HG02642 (cell line): Measurements from ENCODE around the gene DVL2.

Source experiments
- ATAC-seq: cut with Tn5 transposase; IDR thresholded peaks from one replicate; pipeline ENCODE4 v1.9.1; 2021; ENCODE audit warnings: mild to moderate bottlenecking; ENCODE audit not compliant: unreplicated experiment, poor library complexity

DVL2 gene

GRCh38 chr17:7239091-7240027 is 5.0 kb upstream of the DVL2 start, which contains the start of gene PHF23:
Gene PHF23, minus strand, starts transcription at chr17:7239457. Its CDS starts 178 bp downstream, at chr17:7239279.
- peak; percentile 54 for ATAC-seq

GRCh38 chr17:7238420-7239090 is 4.2 kb upstream of the DVL2 start:
- ATAC-seq, result no peak

GRCh38 chr17:7237761-7238419 is 3.6 kb upstream of the DVL2 start:
- ATAC-seq, result peak; percentile 14

- ATAC-seq, result no peak
Measured at GRCh38 chr17:7237266-7237760, 3.0 kb upstream of the DVL2 start.

GRCh38 chr17:7236808-7237207 is 2.5 kb upstream of the DVL2 start:
- no peak for ATAC-seq

- no peak for ATAC-seq
Measured at GRCh38 chr17:7235693-7236665, 1.7 kb upstream of the DVL2 start.

GRCh38 chr17:7233701-7234082 is 625 bp downstream of the DVL2 start:
- ATAC-seq, result no peak

GRCh38 chr17:7232114-7232513 is 2.2 kb downstream of the DVL2 start:
- no peak for ATAC-seq

GRCh38 chr17:7229504-7229903 is 4.8 kb downstream of the DVL2 start:
- ATAC-seq, result no peak

- ATAC-seq, result no peak
Measured at GRCh38 chr17:7228920-7229319, 5.4 kb downstream of the DVL2 start.

GRCh38 chr17:7226721-7227710 is 7.3 kb downstream of the DVL2 start:
- ATAC-seq, result no peak

GRCh38 chr17:7225711-7226331 is 8.5 kb downstream of the DVL2 start:
- ATAC-seq, result no peak

GRCh38 chr17:7224661-7225111 is 9.6 kb downstream of the DVL2 start:
- no peak for ATAC-seq

- ATAC-seq, result no peak
Measured at GRCh38 chr17:7224110-7224509, 10.2 kb downstream of the DVL2 start.

- ATAC-seq, result no peak
Measured at GRCh38 chr17:7223375-7223774, 10.9 kb downstream of the DVL2 start.

- ATAC-seq, result no peak
Measured at GRCh38 chr17:7222972-7223292, 11.4 kb downstream of the DVL2 start.

- ATAC-seq, result no peak
Measured at GRCh38 chr17:7222093-7222971, 12.0 kb downstream of the DVL2 start.
